Measurements from ENCODE around the gene GABBR2. TPM values are rescaled to one million over a fixed set of nuclear protein-coding genes. Genes with fewer than 3 reads are reported as not detected.

Gene GABBR2
- total and polyA plus RNA-seq, 9 of the 15 experiments (the other 6 are each of a cell fraction or from before 2014, with no cell fraction given), result 0.15 to 1.9 (median 0.32) TPM

DNA sequence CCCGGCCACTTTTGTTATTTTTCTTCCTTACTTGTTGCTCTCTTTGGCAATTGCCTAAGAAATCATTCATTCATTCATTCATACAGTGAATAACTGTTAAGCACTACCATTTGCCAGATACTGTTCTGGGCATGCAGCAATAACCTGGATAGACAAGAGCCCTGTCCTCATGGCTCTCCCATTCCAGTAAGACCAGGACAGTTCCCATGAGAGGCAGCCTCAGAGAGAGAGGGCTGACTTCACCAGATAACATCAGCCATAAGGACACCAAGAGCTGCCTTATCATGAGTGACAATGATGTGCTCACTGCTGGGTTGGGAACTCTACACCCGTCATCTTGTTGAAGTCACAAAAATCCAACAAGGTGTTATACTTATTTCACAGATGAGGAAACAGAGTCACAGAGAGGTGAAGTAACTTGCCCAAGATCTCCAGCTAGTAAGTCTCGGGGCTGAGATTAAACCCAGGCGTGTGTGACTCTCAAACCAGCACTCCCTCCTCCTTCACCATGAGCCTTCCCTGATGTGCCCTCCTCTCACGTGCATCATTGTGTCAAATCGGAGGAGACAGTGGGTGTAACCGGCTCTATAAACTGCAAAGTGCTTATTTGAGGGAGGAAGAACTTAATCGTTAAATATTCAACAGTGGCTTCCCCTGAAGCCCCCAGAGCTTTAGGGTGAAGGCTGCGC, 392.1 kb downstream of the GABBR2 start (continued):
- TF ChIP-seq ZFP91 (CRISPR knock-in tag; IDR thresholded peaks at IDR 0.05) (no peak), CHCHD3 (CRISPR knock-in tag; IDR thresholded peaks at IDR 0.05) (no peak), NR0B1 (IDR thresholded peaks at IDR 0.05; ENCODE audit: partially characterized antibody) (no peak), ZNF445 (CRISPR knock-in tag; IDR thresholded peaks at IDR 0.05; ENCODE audit: low read depth) (no peak), SRF (CRISPR knock-in tag; IDR thresholded peaks at IDR 0.05) (no peak), TRIM24 (IDR thresholded peaks at IDR 0.05) (peak in 1 of 2 experiments; percentile 15; a peak in 1 of 4 replicates), MXI1 (IDR thresholded peaks at IDR 0.05; ENCODE audit: low read depth, low read length) (no peak), TCF7 (IDR thresholded peaks at IDR 0.05; ENCODE audit: borderline replicate concordance) (no peak), ILK (tag; IDR thresholded peaks at IDR 0.05; ENCODE audit: borderline replicate concordance, low read depth) (no peak), PML (IDR thresholded peaks at IDR 0.05; ENCODE audit: low read length) (no peak), GATA2 (CRISPR knock-in tag; IDR thresholded peaks at IDR 0.05) (peak; percentile 36; the same call in 1 of the 2 replicates), ZNF699 (CRISPR knock-in tag; IDR thresholded peaks at IDR 0.05; ENCODE audit: insufficient replicate concordance) (no peak), ZNF324 (CRISPR knock-in tag; IDR thresholded peaks at IDR 0.05) (no peak)
- TF ChIP-seq, protein P1, sequence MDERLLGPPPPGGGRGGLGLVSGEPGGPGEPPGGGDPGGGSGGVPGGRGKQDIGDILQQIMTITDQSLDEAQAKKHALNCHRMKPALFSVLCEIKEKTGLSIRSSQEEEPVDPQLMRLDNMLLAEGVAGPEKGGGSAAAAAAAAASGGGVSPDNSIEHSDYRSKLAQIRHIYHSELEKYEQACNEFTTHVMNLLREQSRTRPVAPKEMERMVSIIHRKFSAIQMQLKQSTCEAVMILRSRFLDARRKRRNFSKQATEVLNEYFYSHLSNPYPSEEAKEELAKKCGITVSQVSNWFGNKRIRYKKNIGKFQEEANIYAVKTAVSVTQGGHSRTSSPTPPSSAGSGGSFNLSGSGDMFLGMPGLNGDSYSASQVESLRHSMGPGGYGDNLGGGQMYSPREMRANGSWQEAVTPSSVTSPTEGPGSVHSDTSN (CRISPR knock-in tag; IDR thresholded peaks at IDR 0.05; ENCODE audit: low read depth), result no peak
- TF ChIP-seq, protein P1 (tag; conservative IDR thresholded peaks at IDR 0.05; ENCODE audit: low read depth), result no peak
- TF ChIP-seq, protein P2, sequence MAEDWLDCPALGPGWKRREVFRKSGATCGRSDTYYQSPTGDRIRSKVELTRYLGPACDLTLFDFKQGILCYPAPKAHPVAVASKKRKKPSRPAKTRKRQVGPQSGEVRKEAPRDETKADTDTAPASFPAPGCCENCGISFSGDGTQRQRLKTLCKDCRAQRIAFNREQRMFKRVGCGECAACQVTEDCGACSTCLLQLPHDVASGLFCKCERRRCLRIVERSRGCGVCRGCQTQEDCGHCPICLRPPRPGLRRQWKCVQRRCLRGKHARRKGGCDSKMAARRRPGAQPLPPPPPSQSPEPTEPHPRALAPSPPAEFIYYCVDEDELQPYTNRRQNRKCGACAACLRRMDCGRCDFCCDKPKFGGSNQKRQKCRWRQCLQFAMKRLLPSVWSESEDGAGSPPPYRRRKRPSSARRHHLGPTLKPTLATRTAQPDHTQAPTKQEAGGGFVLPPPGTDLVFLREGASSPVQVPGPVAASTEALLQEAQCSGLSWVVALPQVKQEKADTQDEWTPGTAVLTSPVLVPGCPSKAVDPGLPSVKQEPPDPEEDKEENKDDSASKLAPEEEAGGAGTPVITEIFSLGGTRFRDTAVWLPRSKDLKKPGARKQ (CRISPR knock-in tag; IDR thresholded peaks at IDR 0.05), result no peak
- TF ChIP-seq, protein P3, sequence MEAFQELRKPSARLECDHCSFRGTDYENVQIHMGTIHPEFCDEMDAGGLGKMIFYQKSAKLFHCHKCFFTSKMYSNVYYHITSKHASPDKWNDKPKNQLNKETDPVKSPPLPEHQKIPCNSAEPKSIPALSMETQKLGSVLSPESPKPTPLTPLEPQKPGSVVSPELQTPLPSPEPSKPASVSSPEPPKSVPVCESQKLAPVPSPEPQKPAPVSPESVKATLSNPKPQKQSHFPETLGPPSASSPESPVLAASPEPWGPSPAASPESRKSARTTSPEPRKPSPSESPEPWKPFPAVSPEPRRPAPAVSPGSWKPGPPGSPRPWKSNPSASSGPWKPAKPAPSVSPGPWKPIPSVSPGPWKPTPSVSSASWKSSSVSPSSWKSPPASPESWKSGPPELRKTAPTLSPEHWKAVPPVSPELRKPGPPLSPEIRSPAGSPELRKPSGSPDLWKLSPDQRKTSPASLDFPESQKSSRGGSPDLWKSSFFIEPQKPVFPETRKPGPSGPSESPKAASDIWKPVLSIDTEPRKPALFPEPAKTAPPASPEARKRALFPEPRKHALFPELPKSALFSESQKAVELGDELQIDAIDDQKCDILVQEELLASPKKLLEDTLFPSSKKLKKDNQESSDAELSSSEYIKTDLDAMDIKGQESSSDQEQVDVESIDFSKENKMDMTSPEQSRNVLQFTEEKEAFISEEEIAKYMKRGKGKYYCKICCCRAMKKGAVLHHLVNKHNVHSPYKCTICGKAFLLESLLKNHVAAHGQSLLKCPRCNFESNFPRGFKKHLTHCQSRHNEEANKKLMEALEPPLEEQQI (IDR thresholded peaks at IDR 0.05), result no peak

Data from K562 (cell line).